GM13976 (cell line): ENCODE data around the gene PLCB1.

Experiments
- DNase-seq: peaks from one replicate; pipeline ENCODE4 v3.0.0; 2012; ENCODE audit warnings: low spot score
- CTCF ChIP-seq: IDR thresholded peaks from 2 replicates; pipeline ENCODE4 v1.5.1; 2012; ENCODE audit warnings: borderline replicate concordance, mild to moderate bottlenecking; ENCODE audit not compliant: insufficient read depth; ENCODE audit errors: extremely low read depth, missing control alignments, control extremely low read depth
- in situ Hi-C: fragments of 300-500 bp; cut with MboI; formaldehyde crosslinking; loops from one replicate; pipeline ENCODE4 v1.12.0; 2022; ENCODE audit warnings: low sequenced_read_pairs, mixed read lengths, inconsistent platforms; ENCODE audit not compliant: unreplicated experiment

Gene PLCB1

GRCh38 chr20:8301655-8302054, 169.6 kb downstream of the PLCB1 start:
- DNase-seq: no peak
- in situ Hi-C loops: no loop called here
- no peak for TF ChIP-seq CTCF

GRCh38 chr20:8303651-8304050, 171.6 kb downstream of the PLCB1 start:
- TF ChIP-seq CTCF: no peak
- in situ Hi-C loops: no loop called here
- no peak for DNase-seq

- DNase-seq: no peak
- no peak for TF ChIP-seq CTCF
- in situ Hi-C loops: no loop called here
Observed at GRCh38 chr20:8304124-8304816, 172.2 kb downstream of the PLCB1 start.

GRCh38 chr20:8305449-8305978, 173.4 kb downstream of the PLCB1 start:
- in situ Hi-C loops: no loop called here
- peak; percentile 70 for TF ChIP-seq CTCF
- peak; percentile 34 for DNase-seq

- no peak for TF ChIP-seq CTCF
- in situ Hi-C loops: no loop called here
Observed at GRCh38 chr20:8306937-8307336, 174.9 kb downstream of the PLCB1 start.

GRCh38 chr20:8309634-8310033, 177.6 kb downstream of the PLCB1 start:
- TF ChIP-seq CTCF: no peak
- no peak for DNase-seq
- in situ Hi-C loops: no loop called here

More at GRCh38 chr20:8306937-8307336, 174.9 kb downstream of the PLCB1 start:
- no peak for DNase-seq
